HEK293T (cell line): ENCODE measurements around the gene YPEL2.

Experiments used
- ARNT ChIP-seq: fragments of 450-650 bp; IDR thresholded peaks from 2 replicates; pipeline ENCODE4 v1.6.1; 2017; ENCODE audit warnings: mild to moderate bottlenecking
- BHLHE40 ChIP-seq: fragments of 450-650 bp; IDR thresholded peaks from 2 replicates; pipeline ENCODE4 v1.6.1; 2016; ENCODE audit warnings: mild to moderate bottlenecking, moderate library complexity, borderline replicate concordance
- FOXM1 ChIP-seq: fragments of 450-650 bp; IDR thresholded peaks from 2 replicates; pipeline ENCODE4 v1.6.1; 2017; ENCODE audit warnings: mild to moderate bottlenecking, borderline replicate concordance
- L3MBTL2 ChIP-seq: fragments of 450-650 bp; conservative IDR thresholded peaks from 2 replicates; pipeline ENCODE4 v1.6.1; 2016; ENCODE audit warnings: mild to moderate bottlenecking
- LEF1 ChIP-seq: fragments of 450-650 bp; IDR thresholded peaks from 2 replicates; pipeline ENCODE4 v1.6.1; 2017; ENCODE audit warnings: mild to moderate bottlenecking, borderline replicate concordance
- SP1 ChIP-seq: fragments of 450-650 bp; IDR thresholded peaks from 2 replicates; pipeline ENCODE4 v1.6.1; 2017
- TARDBP ChIP-seq: fragments of 450-650 bp; IDR thresholded peaks from 2 replicates; pipeline ENCODE4 v1.6.1; 2016
- ZNF384 ChIP-seq: fragments of 450-650 bp; IDR thresholded peaks from 2 replicates; pipeline ENCODE4 v1.6.1; 2016

DNA sequence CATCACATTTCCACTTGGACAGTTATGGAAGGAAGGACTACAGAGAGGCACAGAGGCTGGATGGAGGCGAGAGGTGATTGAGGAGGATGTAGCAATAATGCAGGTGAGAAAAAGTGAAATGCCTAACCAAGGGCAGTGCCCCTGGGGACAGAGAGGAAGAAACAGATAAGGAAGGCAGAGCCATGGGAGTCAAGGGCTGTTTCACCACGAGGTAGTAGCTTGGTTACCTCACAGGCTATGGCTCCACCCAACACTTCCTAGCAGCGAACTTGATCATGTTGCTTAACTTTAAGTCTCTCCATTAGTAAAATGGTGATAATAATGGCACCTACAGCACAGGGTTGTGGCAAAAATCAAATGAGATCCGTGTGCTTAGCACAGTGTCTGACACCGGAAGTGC lies 83.9 kb downstream of the YPEL2 start:
- TF ChIP-seq BHLHE40 (no peak), TARDBP (no peak), LEF1 (no peak), ZNF384 (no peak), FOXM1 (no peak), SP1 (no peak), ARNT (no peak), L3MBTL2 (no peak)
